Activated CD4-positive, alpha-beta memory T cell treated with anti-CD3 and anti-CD28 coated beads, Interleukin-2, amount 10 ng/mL, durations not matched to agents 7 days and 5 days (primary cell): ENCODE data around the gene LRFN3. TPM values are rescaled to one million over a fixed set of nuclear protein-coding genes. Genes with fewer than 3 reads are reported as not detected.
A peak's percentile ranks its signal among the peaks of the same experiment; 100 is the strongest.
"Not testable (repeated sequence)": the region's sequence is repeated elsewhere in the genome, so short reads cannot be mapped to it uniquely, and the experiment has no call there.

ENCODE experiments used
- CTCF ChIA-PET: fragments of 350-600 bp; sonication (Branson Sonifier 250); formaldehyde crosslinking; loops from one replicate; lab custom pipeline; 2021; ENCODE audit warnings: antibody characterized with exemption, inconsistent platforms; lab: Charles Lee
- POLR2A ChIA-PET: fragments of 350-600 bp; sonication (Branson Sonifier 250); formaldehyde crosslinking; loops from one replicate; lab custom pipeline; 2021; ENCODE audit warnings: antibody characterized with exemption; lab: Charles Lee
- DNase-seq: peaks from one replicate; pipeline ENCODE4 v3.0.0-alpha.2; 2020
- H3K27ac Mint-ChIP-seq: one replicate; pipeline ENCODE4 v1.8.0; 2021; ENCODE audit warnings: mild to moderate bottlenecking, mixed read lengths
- H3K27me3 Mint-ChIP-seq: one replicate; pipeline ENCODE4 v1.8.0; 2021; ENCODE audit warnings: mixed read lengths
- H3K36me3 Mint-ChIP-seq: one replicate; pipeline ENCODE4 v1.8.0; 2021; ENCODE audit warnings: low read depth, mixed read lengths
- H3K4me1 Mint-ChIP-seq: one replicate; pipeline ENCODE4 v1.8.0; 2021; ENCODE audit warnings: mixed read lengths
- H3K4me3 Mint-ChIP-seq: one replicate; pipeline ENCODE4 v1.8.0; 2021; ENCODE audit warnings: mild to moderate bottlenecking, mixed read lengths
- H3K9me3 Mint-ChIP-seq: one replicate; pipeline ENCODE4 v1.8.0; 2021; ENCODE audit warnings: mixed read lengths
- total RNA-seq, 2 experiments: library from RNA; stranded (reverse); gene quantifications; one replicate each; pipeline ENCODE4 v1.2.3, GENCODE V29; 2021

Gene LRFN3
- total RNA-seq, 2 experiments from 2014 or later = 13.5 to 17.0 TPM

- Mint-ChIP-seq H3K36me3 (no peaks in the 10 kb centered on the region), H3K9me3 (no peaks in the 10 kb centered on the region), H3K4me1 (peaks cover 17% of the 10 kb centered on the region), H3K27ac (no peak overlapping the region), H3K4me3 (no peak overlapping the region), H3K27me3 (no peaks in the 10 kb centered on the region)
- CTCF ChIA-PET = no interaction called here
- POLR2A ChIA-PET = no interaction called here
- no peak for DNase-seq
These were observed 26.5 kb upstream of the LRFN3 start for GRCh38 chr19:35909684-35910035.

GRCh38 chr19:35910355-35910754, 25.8 kb upstream of the LRFN3 start:
- H3K9me3 Mint-ChIP-seq, H3K4me3 Mint-ChIP-seq, H3K27ac Mint-ChIP-seq, DNase-seq, H3K36me3 Mint-ChIP-seq, H3K27me3 Mint-ChIP-seq, POLR2A ChIA-PET: not testable (repeated sequence)
- peaks cover 12% of the 10 kb centered on the region for H3K4me1 Mint-ChIP-seq
- CTCF ChIA-PET = interaction anchor here (0.7 kb wide), 1 partner anchor 23 kb away, joined by 3 read pairs; no protein-coding TSS in a partner anchor

- H3K36me3 Mint-ChIP-seq = no peaks in the 10 kb centered on the region
- ChIA-PET POLR2A (interaction anchor here (1.2 kb wide), 1 partner anchor 18 kb away, joined by 5 read pairs; no protein-coding TSS in a partner anchor), CTCF (interaction anchor here (0.7 kb wide), 1 partner anchor 23 kb away, joined by 3 read pairs; no protein-coding TSS in a partner anchor)
- peaks cover 12% of the 10 kb centered on the region for H3K4me1 Mint-ChIP-seq
- H3K27me3 Mint-ChIP-seq = no peaks in the 10 kb centered on the region
- H3K4me3 Mint-ChIP-seq = no peak overlapping the region
- DNase-seq = no peak
- no peaks in the 10 kb centered on the region for H3K9me3 Mint-ChIP-seq
- H3K27ac Mint-ChIP-seq = no peak overlapping the region
These were observed 25.0 kb upstream of the LRFN3 start for GRCh38 chr19:35911173-35911572.

GRCh38 chr19:35911790-35912189, 24.4 kb upstream of the LRFN3 start:
- no peak overlapping the region for H3K27ac Mint-ChIP-seq

GRCh38 chr19:35913589-35913988, 22.6 kb upstream of the LRFN3 start:
- Mint-ChIP-seq H3K9me3 (no peaks in the 10 kb centered on the region), H3K4me3 (no peak overlapping the region), H3K36me3 (no peaks in the 10 kb centered on the region), H3K27me3 (peaks cover 1% of the 10 kb centered on the region), H3K27ac (no peak overlapping the region), H3K4me1 (peaks cover 8% of the 10 kb centered on the region)
- no peak for DNase-seq
- ChIA-PET CTCF (no interaction called here), POLR2A (no interaction called here)

More at GRCh38 chr19:35911790-35912189, 24.4 kb upstream of the LRFN3 start:
- H3K9me3 Mint-ChIP-seq = no peaks in the 10 kb centered on the region
- H3K27me3 Mint-ChIP-seq = no peaks in the 10 kb centered on the region
- no peak overlapping the region for H3K4me3 Mint-ChIP-seq
- H3K36me3 Mint-ChIP-seq = no peaks in the 10 kb centered on the region
- peaks cover 12% of the 10 kb centered on the region for H3K4me1 Mint-ChIP-seq
- no peak for DNase-seq
- ChIA-PET POLR2A (interaction anchor here (0.9 to 1.2 kb wide), 3 partner anchors 11 to 19 kb away, joined by 3 to 5 read pairs (median 4); partner anchors contain the start of gene NFKBID), CTCF (interaction anchor here (0.7 kb wide), 1 partner anchor 28 kb away, joined by 3 read pairs; no protein-coding TSS in a partner anchor)

- Mint-ChIP-seq H3K9me3 (no peaks in the 10 kb centered on the region), H3K27me3 (peaks cover 1% of the 10 kb centered on the region), H3K27ac (no peak overlapping the region), H3K36me3 (no peaks in the 10 kb centered on the region), H3K4me3 (no peak overlapping the region), H3K4me1 (peaks cover 4% of the 10 kb centered on the region)
- ChIA-PET CTCF (interaction anchor here (0.5 kb wide), 1 partner anchor 230 kb away, joined by 3 read pairs; no protein-coding TSS in a partner anchor), POLR2A (interaction anchor here (1.0 kb wide), 1 partner anchor 16 kb away, joined by 4 read pairs; no protein-coding TSS in a partner anchor)
- DNase-seq = no peak
These were observed 20.7 kb upstream of the LRFN3 start for GRCh38 chr19:35915443-35915842.

GRCh38 chr19:35919306-35919705, 16.9 kb upstream of the LRFN3 start:
- H3K27me3 Mint-ChIP-seq = peaks cover 9% of the 10 kb centered on the region
- CTCF ChIA-PET = no interaction called here
- POLR2A ChIA-PET = no interaction called here

GRCh38 chr19:35921012-35921411, 15.2 kb upstream of the LRFN3 start:
- ChIA-PET POLR2A (interaction anchor here (1.5 kb wide), 1 partner anchor 10 kb away, joined by 7 read pairs; no protein-coding TSS in a partner anchor), CTCF (interaction anchor here (1.5 kb wide), 1 partner anchor 39 kb away, joined by 4 read pairs; no protein-coding TSS in a partner anchor)
- Mint-ChIP-seq H3K9me3 (peaks cover 10% of the 10 kb centered on the region), H3K4me1 (no peaks in the 10 kb centered on the region), H3K27me3 (peaks cover 17% of the 10 kb centered on the region), H3K27ac (no peak overlapping the region), H3K36me3 (peaks cover 9% of the 10 kb centered on the region), H3K4me3 (no peak overlapping the region)
- DNase-seq = no peak

More at GRCh38 chr19:35919306-35919705, 16.9 kb upstream of the LRFN3 start:
- DNase-seq = no peak
- Mint-ChIP-seq H3K36me3 (no peaks in the 10 kb centered on the region), H3K4me1 (no peaks in the 10 kb centered on the region), H3K27ac (no peak overlapping the region), H3K4me3 (no peak overlapping the region), H3K9me3 (no peaks in the 10 kb centered on the region)

GRCh38 chr19:35925501-35925900, 10.7 kb upstream of the LRFN3 start:
- peaks cover 17% of the 10 kb centered on the region for H3K27me3 Mint-ChIP-seq
- H3K27ac Mint-ChIP-seq = no peak overlapping the region
- ChIA-PET CTCF (interaction anchor here (1.2 kb wide), 1 partner anchor 42 kb away, joined by 3 read pairs; no protein-coding TSS in a partner anchor), POLR2A (interaction anchor here (1.1 to 1.3 kb wide), 3 partner anchors 20 to 128 kb away, joined by 3 to 5 read pairs (median 4); partner anchors contain the start of gene THAP8)
- peaks cover 10% of the 10 kb centered on the region for H3K36me3 Mint-ChIP-seq
- peaks cover 15% of the 10 kb centered on the region for H3K9me3 Mint-ChIP-seq
- no peak overlapping the region for H3K4me3 Mint-ChIP-seq
- peaks cover 17% of the 10 kb centered on the region for H3K4me1 Mint-ChIP-seq
- DNase-seq = no peak

GRCh38 chr19:35928507-35928906, 7.7 kb upstream of the LRFN3 start:
- peak overlapping the region; percentile 56 for H3K27ac Mint-ChIP-seq

GRCh38 chr19:35929876-35930275, 6.3 kb upstream of the LRFN3 start:
- H3K4me1 Mint-ChIP-seq = peaks cover 32% of the 10 kb centered on the region
- DNase-seq = no peak
- CTCF ChIA-PET = interaction anchor here (0.8 to 4.5 kb wide), 4 partner anchors 29 to 185 kb away, joined by 3 to 120 read pairs (median 7); partner anchors contain the start of genes PSENEN, THAP8 and U2AF1L4
- peak overlapping the region; percentile 91 for H3K27ac Mint-ChIP-seq
- H3K36me3 Mint-ChIP-seq = peaks cover 10% of the 10 kb centered on the region
- H3K4me3 Mint-ChIP-seq = peak overlapping the region; percentile 30
- POLR2A ChIA-PET = interaction anchor here (0.7 to 5.1 kb wide), 14 partner anchors 8 to 218 kb away, joined by 3 to 49 read pairs (median 6); partner anchors contain the start of genes APLP1, KMT2B, NFKBID and THAP8
- H3K9me3 Mint-ChIP-seq = peaks cover 15% of the 10 kb centered on the region
- peaks cover 10% of the 10 kb centered on the region for H3K27me3 Mint-ChIP-seq

More at GRCh38 chr19:35928507-35928906, 7.7 kb upstream of the LRFN3 start:
- ChIA-PET POLR2A (interaction anchor here (4.8 kb wide), 1 partner anchor 28 kb away, joined by 49 read pairs; the partner anchor contains the start of gene NFKBID), CTCF (interaction anchor here (4.5 kb wide), 1 partner anchor 47 kb away, joined by 120 read pairs; no protein-coding TSS in a partner anchor)
- Mint-ChIP-seq H3K36me3 (peaks cover 10% of the 10 kb centered on the region), H3K4me1 (peaks cover 32% of the 10 kb centered on the region), H3K4me3 (no peak overlapping the region), H3K9me3 (peaks cover 15% of the 10 kb centered on the region), H3K27me3 (peaks cover 15% of the 10 kb centered on the region)
- DNase-seq = no peak

- DNase-seq = peak; percentile 100
- Mint-ChIP-seq H3K4me1 (peaks cover 40% of the 10 kb centered on the region), H3K4me3 (peak overlapping the region; percentile 62), H3K27me3 (no peaks in the 10 kb centered on the region), H3K9me3 (peaks cover 2% of the 10 kb centered on the region), H3K27ac (peak overlapping the region; percentile 91), H3K36me3 (no peaks in the 10 kb centered on the region)
- CTCF ChIA-PET = interaction anchor here (0.6 to 4.5 kb wide), 26 partner anchors 9 to 917 kb away, joined by 3 to 120 read pairs (median 4); partner anchors contain the start of genes ALKBH6, HSPB6, IGFLR1 and LIN37
- POLR2A ChIA-PET = interaction anchor here (0.6 to 5.1 kb wide), 18 partner anchors 10 to 219 kb away, joined by 3 to 49 read pairs (median 4); partner anchors contain the start of genes APLP1, LIN37, NFKBID and POLR2I
These were observed 4.9 kb upstream of the LRFN3 start for GRCh38 chr19:35931161-35931873.
